Lower leg skin (tissue), 3 donors: ENCODE data around the gene SLC25A27.

Experiments used
- POLR2A ChIP-seq, 2 donors: fragments of 450-650 bp; IDR thresholded peaks; one replicate each; pipeline ENCODE4 v1.6.1; 2016 to 2017; ENCODE audit warnings: antibody characterized with exemption in 2 of 2, mild to moderate bottlenecking in 1 of 2, moderate library complexity in 1 of 2
- TF ChIP-seq, protein P1 (sequence below), 3 donors: fragments of 450-650 bp; IDR thresholded peaks; one replicate each; pipeline ENCODE4 v1.5.1; 2016; ENCODE audit warnings: antibody characterized with exemption in 3 of 3, mild to moderate bottlenecking in 3 of 3, moderate library complexity in 2 of 3

- TF ChIP-seq, protein P1, sequence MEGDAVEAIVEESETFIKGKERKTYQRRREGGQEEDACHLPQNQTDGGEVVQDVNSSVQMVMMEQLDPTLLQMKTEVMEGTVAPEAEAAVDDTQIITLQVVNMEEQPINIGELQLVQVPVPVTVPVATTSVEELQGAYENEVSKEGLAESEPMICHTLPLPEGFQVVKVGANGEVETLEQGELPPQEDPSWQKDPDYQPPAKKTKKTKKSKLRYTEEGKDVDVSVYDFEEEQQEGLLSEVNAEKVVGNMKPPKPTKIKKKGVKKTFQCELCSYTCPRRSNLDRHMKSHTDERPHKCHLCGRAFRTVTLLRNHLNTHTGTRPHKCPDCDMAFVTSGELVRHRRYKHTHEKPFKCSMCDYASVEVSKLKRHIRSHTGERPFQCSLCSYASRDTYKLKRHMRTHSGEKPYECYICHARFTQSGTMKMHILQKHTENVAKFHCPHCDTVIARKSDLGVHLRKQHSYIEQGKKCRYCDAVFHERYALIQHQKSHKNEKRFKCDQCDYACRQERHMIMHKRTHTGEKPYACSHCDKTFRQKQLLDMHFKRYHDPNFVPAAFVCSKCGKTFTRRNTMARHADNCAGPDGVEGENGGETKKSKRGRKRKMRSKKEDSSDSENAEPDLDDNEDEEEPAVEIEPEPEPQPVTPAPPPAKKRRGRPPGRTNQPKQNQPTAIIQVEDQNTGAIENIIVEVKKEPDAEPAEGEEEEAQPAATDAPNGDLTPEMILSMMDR (IDR thresholded peaks at IDR 0.05), result no peak
- no peak for TF ChIP-seq POLR2A (IDR thresholded peaks at IDR 0.05)
These were observed 32.0 kb downstream of the SLC25A27 start for GRCh38 chr6:46684771-46685170.
